Stomach (tissue), 9 donors: ENCODE data around the gene IQCM. TPM values are rescaled to one million over a fixed set of nuclear protein-coding genes. Genes with fewer than 3 reads are reported as not detected.
"Not testable (repeated sequence)": the region's sequence is repeated elsewhere in the genome, so short reads cannot be mapped to it uniquely, and the experiment has no call there.

Experiments
- DNase-seq, 2 donors: peaks; one replicate each; pipeline versions ENCODE4 v3.0.0 to v3.0.0-alpha.2; 2013 to 2019
- H3K27ac ChIP-seq, 5 donors: fragments of 200-600 bp in 4 of 5; sonication (generic) in 4 of 5; one replicate each; pipeline ENCODE4 v1.5.1; 2013 to 2019; ENCODE audit warnings: mild to moderate bottlenecking in 1 of 5, moderate library complexity in 1 of 5
- H3K27me3 ChIP-seq, 3 donors: fragments of 200-600 bp; sonication (generic); one replicate each; pipeline ENCODE4 v1.5.1; 2017 to 2019; ENCODE audit warnings: mixed run types in 1 of 3
- H3K36me3 ChIP-seq, 4 donors: fragments of 200-600 bp; sonication (generic); 1 replicate in 3 of 4; 2 replicates in 1 of 4; pipeline ENCODE4 v1.5.1; 2016 to 2019
- H3K4me1 ChIP-seq, 4 donors: fragments of 200-600 bp; sonication (generic); one replicate each; pipeline ENCODE4 v1.5.1; 2016 to 2019
- H3K4me3 ChIP-seq, 4 donors: fragments of 200-600 bp; sonication (generic) in 3 of 4; one replicate each; pipeline ENCODE4 v1.5.1; 2016 to 2019; ENCODE audit warnings: mild to moderate bottlenecking in 1 of 4
- H3K9me3 ChIP-seq, 4 donors: fragments of 200-600 bp; sonication (generic); one replicate each; pipeline ENCODE4 v1.5.1; 2016 to 2019
- CTCF ChIP-seq, 7 experiments: fragments of 450-650 bp in 4 of 7; fragments of 200-600 bp in 3 of 7; sonication (generic) in 3 of 7; IDR thresholded peaks; one replicate each; pipeline ENCODE4 v1.5.1; 2016 to 2019; ENCODE audit warnings: antibody characterized with exemption in 7 of 7, control low read depth in 2 of 7, mild to moderate bottlenecking in 1 of 7
- EP300 ChIP-seq: sonication (generic); formaldehyde crosslinking; IDR thresholded peaks from one replicate; pipeline ENCODE4 v1.6.1; 2017; ENCODE audit warnings: antibody characterized with exemption
- POLR2A ChIP-seq, 4 donors: fragments of 450-650 bp; IDR thresholded peaks; one replicate each; pipeline ENCODE4 v1.6.1; 2016; ENCODE audit warnings: antibody characterized with exemption in 4 of 4, control low read depth in 2 of 4, mild to moderate bottlenecking in 1 of 4, moderate library complexity in 1 of 4
- POLR2AphosphoS5 ChIP-seq, 3 donors: sonication (generic); formaldehyde crosslinking; IDR thresholded peaks; one replicate each; pipeline ENCODE4 v1.6.1; 2016; ENCODE audit warnings: antibody characterized with exemption in 3 of 3
- WGBS, 5 donors: extraction: QIAGEN DNeasy Blood & Tissue Kit in 3 of 5; methylation state at CpG; one replicate each; pipeline versions ENCODE4 v1.1.5 to v1.1.7; 2013 to 2018; 5-methylcytosine and 5-hydroxymethylcytosine counted together
- intact Hi-C: fragments of 100-400 bp; cut with DNase I; formaldehyde crosslinking; loops from one replicate; pipeline ENCODE4 v1.15.1; 2023; ENCODE audit warnings: low total_unique reads
- polyA plus RNA-seq, 3 donors: library from polyadenylated mRNA; stranded (reverse); fragments of 200-250 nt; gene quantifications; one replicate each; pipeline ENCODE4 v1.2.3, GENCODE V29; 2013
- total RNA-seq, 5 donors: library from RNA; depleted of rRNA; stranded (reverse); fragments of >200 nt; gene quantifications; one replicate each; pipeline versions ENCODE4 v1.1.0 to v1.2.3, GENCODE V29; 2014 to 2016
- donor health status: healthy with polysubstance abuse.
- donor health status: Bipolar disorder and iron deficiency.
- donor health status: healthy.

The IQCM gene
- total and polyA plus RNA-seq, 8 donors = not detected

DNA sequence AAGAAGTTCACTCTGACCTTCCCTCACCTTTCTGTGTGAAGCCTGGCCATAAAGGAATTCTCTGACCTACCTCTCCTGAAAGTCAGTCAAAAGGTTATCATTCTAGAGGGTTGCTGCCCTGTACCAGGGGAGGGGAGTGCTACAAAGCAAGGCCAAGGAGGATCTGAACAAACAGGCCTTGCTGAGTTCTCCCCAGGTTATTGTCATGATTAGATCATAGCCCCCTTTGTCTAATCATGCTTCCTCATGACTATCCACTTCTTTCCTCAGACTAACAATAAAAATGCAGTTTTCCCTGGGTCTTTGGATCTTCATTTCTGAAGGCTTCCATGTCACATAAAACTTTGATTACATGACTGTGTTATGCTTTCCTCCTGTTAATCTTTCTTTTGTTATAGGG, 472.0 kb downstream of the IQCM start:
- DNase-seq = no peak
- Histone ChIP-seq H3K27ac (no peak overlapping the region), H3K36me3 (no peaks in the 10 kb centered on the region), H3K9me3 (no peaks in the 10 kb centered on the region), H3K4me1 (no peaks in the 10 kb centered on the region), H3K4me3 (no peak overlapping the region), H3K27me3 (no peaks in the 10 kb centered on the region)
- intact Hi-C loops = no loop called here
- no peak for TF ChIP-seq EP300
- TF ChIP-seq POLR2AphosphoS5 (IDR thresholded peaks at IDR 0.05) = no peak
- no peak for TF ChIP-seq POLR2A (IDR thresholded peaks at IDR 0.05)
- TF ChIP-seq CTCF (IDR thresholded peaks at IDR 0.05) = no peak

GRCh38 chr4:149341117-149341516, 474.5 kb downstream of the IQCM start:
- H3K4me1 ChIP-seq, DNase-seq, H3K27ac ChIP-seq, H3K4me3 ChIP-seq, H3K27me3 ChIP-seq, H3K9me3 ChIP-seq, H3K36me3 ChIP-seq, intact Hi-C loops: not testable (repeated sequence)
- WGBS, 5 donors = 62 to 71% (median 65%) methylated on average over 5 of the region's 5 CpGs

DNA sequence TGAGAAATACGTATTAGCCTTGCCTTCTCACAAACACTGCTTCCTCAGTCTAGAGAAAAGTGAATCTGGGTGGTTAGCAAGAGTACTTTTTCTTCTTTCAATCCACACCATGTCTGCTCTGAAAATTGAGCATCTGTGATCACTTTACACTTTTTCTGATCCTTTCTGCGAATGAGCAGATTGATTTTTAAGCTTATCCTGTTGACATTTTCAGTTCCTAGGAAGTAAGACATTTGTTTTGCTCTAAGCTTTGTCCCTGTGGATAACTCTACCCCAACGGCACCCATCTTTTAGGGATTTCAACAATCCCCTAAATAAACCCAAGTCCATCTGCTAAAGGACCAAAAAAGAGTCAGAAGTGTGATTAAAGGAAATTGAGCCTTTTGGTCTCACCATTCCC, 487.5 kb downstream of the IQCM start:
- Histone ChIP-seq H3K4me1 (no peaks in the 10 kb centered on the region), H3K9me3 (peaks cover 0 to 5% (median 2%) of the 10 kb centered on the region in 4 donors), H3K36me3 (no peaks in the 10 kb centered on the region), H3K4me3 (no peak overlapping the region), H3K27me3 (no peaks in the 10 kb centered on the region), H3K27ac (no peak overlapping the region)
- no peak for TF ChIP-seq CTCF (IDR thresholded peaks at IDR 0.05)
- no peak for TF ChIP-seq EP300
- WGBS, 5 donors = 54 to 70% (median 56%) methylated on average over 3 of the region's 3 CpGs
- intact Hi-C loops = no loop called here
- no peak for DNase-seq

- no peaks in the 10 kb centered on the region for H3K36me3 ChIP-seq
- 71 to 90% (median 82%) methylated on average over 1 of the region's 1 CpG for WGBS, 5 donors
- H3K27ac ChIP-seq = no peak overlapping the region
- no peak overlapping the region for H3K4me3 ChIP-seq
- peaks cover 0 to 17% (median 11%) of the 10 kb centered on the region in 4 donors for H3K9me3 ChIP-seq
- H3K27me3 ChIP-seq = no peaks in the 10 kb centered on the region
- TF ChIP-seq EP300 (no peak), POLR2A (IDR thresholded peaks at IDR 0.05) (no peak), POLR2AphosphoS5 (IDR thresholded peaks at IDR 0.05) (no peak), CTCF (IDR thresholded peaks at IDR 0.05) (no peak)
- DNase-seq = no peak
- intact Hi-C loops = no loop called here
- no peaks in the 10 kb centered on the region for H3K4me1 ChIP-seq
These were observed 493.4 kb downstream of the IQCM start for GRCh38 chr4:149322203-149322602.

GRCh38 chr4:149321438-149321837, 494.2 kb downstream of the IQCM start:
- no peaks in the 10 kb centered on the region for H3K27me3 ChIP-seq
- intact Hi-C loops = no loop called here
- no peak overlapping the region for H3K27ac ChIP-seq
- H3K4me3 ChIP-seq = no peak overlapping the region
- TF ChIP-seq POLR2A (IDR thresholded peaks at IDR 0.05) = no peak
- no peak for TF ChIP-seq CTCF (IDR thresholded peaks at IDR 0.05)
- TF ChIP-seq POLR2AphosphoS5 (IDR thresholded peaks at IDR 0.05) = no peak
- no peak for TF ChIP-seq EP300
- H3K4me1 ChIP-seq = no peaks in the 10 kb centered on the region
- no peaks in the 10 kb centered on the region for H3K36me3 ChIP-seq
- peaks cover 0 to 17% (median 11%) of the 10 kb centered on the region in 4 donors for H3K9me3 ChIP-seq
- DNase-seq = no peak
- WGBS, 5 donors = 32 to 50% (median 45%) methylated on average over 1 of the region's 1 CpG
